ENCODE results near the gene PDE6A. TPM values are rescaled to one million over a fixed set of nuclear protein-coding genes. Genes with fewer than 3 reads are reported as not detected.

PDE6A gene
- total and polyA plus RNA-seq, 4 donors, result 0.06 TPM; not detected in 3

DNA sequence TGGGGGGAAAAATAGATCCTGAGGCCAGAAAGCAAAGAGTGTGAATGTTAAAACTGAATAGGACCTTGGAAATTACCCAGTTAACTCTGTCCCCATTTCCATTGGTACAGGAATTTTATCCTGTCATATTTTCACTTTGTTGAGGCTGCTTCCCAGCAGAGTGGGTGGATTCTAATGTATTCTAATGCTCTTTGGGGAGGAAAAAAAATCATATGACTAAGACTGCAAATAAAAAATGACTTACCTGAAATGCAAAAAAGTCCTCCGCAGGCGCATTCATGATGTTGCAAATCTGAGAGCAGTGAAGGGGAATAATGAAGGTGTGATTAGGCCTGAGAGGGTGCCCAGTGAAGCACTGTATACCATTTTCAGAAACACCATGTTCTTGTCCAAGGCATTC lies 41.2 kb downstream of the PDE6A start:
- Histone ChIP-seq H3K4me3 (ENCODE audit: low read depth in 1 of 3, low read length in 3 of 3) (no peak overlapping the region), H3K36me3 (ENCODE audit: control insufficient read depth in 4 of 4, insufficient read depth in 3 of 4, low read depth in 1 of 4, low read length in 3 of 4) (no peaks in the 10 kb centered on the region), H3K9ac (ENCODE audit: low read depth in 1 of 2, low read length in 2 of 2) (no peak overlapping the region), H3K27ac (ENCODE audit: low read depth in 1 of 2, low read length in 2 of 2) (no peak overlapping the region), H3K27me3 (ENCODE audit: control insufficient read depth in 4 of 4, insufficient read depth in 4 of 4, low read length in 3 of 4) (no peaks in the 10 kb centered on the region), H3K4me1 (ENCODE audit: control insufficient read depth in 4 of 4, insufficient read depth in 4 of 4, low read length in 3 of 4) (no peaks in the 10 kb centered on the region), H3K9me3 (ENCODE audit: control insufficient read depth in 4 of 4, low read length in 3 of 4) (no peaks in the 10 kb centered on the region)
- WGBS, result over 99% methylated on average over 2 of the region's 2 CpGs
- TF ChIP-seq GABPA (IDR thresholded peaks at IDR 0.05 in 1 of 2, conservative IDR thresholded peaks at IDR 0.05 in 1 of 2) (no peak), HNF4A (conservative IDR thresholded peaks at IDR 0.05) (no peak), RAD21 (IDR thresholded peaks at IDR 0.05) (no peak), NR2F2 (IDR thresholded peaks at IDR 0.05) (no peak), TAF1 (conservative IDR thresholded peaks at IDR 0.05) (no peak), HNF4G (IDR thresholded peaks at IDR 0.05) (no peak), FOXA1 (IDR thresholded peaks at IDR 0.05) (no peak), JUND (IDR thresholded peaks at IDR 0.05) (no peak), SP1 (IDR thresholded peaks at IDR 0.05) (no peak), YY1 (IDR thresholded peaks at IDR 0.05) (no peak)
- TF ChIP-seq, protein P1, sequence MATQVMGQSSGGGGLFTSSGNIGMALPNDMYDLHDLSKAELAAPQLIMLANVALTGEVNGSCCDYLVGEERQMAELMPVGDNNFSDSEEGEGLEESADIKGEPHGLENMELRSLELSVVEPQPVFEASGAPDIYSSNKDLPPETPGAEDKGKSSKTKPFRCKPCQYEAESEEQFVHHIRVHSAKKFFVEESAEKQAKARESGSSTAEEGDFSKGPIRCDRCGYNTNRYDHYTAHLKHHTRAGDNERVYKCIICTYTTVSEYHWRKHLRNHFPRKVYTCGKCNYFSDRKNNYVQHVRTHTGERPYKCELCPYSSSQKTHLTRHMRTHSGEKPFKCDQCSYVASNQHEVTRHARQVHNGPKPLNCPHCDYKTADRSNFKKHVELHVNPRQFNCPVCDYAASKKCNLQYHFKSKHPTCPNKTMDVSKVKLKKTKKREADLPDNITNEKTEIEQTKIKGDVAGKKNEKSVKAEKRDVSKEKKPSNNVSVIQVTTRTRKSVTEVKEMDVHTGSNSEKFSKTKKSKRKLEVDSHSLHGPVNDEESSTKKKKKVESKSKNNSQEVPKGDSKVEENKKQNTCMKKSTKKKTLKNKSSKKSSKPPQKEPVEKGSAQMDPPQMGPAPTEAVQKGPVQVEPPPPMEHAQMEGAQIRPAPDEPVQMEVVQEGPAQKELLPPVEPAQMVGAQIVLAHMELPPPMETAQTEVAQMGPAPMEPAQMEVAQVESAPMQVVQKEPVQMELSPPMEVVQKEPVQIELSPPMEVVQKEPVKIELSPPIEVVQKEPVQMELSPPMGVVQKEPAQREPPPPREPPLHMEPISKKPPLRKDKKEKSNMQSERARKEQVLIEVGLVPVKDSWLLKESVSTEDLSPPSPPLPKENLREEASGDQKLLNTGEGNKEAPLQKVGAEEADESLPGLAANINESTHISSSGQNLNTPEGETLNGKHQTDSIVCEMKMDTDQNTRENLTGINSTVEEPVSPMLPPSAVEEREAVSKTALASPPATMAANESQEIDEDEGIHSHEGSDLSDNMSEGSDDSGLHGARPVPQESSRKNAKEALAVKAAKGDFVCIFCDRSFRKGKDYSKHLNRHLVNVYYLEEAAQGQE (IDR thresholded peaks at IDR 0.05), result no peak
- TF ChIP-seq, protein P2, sequence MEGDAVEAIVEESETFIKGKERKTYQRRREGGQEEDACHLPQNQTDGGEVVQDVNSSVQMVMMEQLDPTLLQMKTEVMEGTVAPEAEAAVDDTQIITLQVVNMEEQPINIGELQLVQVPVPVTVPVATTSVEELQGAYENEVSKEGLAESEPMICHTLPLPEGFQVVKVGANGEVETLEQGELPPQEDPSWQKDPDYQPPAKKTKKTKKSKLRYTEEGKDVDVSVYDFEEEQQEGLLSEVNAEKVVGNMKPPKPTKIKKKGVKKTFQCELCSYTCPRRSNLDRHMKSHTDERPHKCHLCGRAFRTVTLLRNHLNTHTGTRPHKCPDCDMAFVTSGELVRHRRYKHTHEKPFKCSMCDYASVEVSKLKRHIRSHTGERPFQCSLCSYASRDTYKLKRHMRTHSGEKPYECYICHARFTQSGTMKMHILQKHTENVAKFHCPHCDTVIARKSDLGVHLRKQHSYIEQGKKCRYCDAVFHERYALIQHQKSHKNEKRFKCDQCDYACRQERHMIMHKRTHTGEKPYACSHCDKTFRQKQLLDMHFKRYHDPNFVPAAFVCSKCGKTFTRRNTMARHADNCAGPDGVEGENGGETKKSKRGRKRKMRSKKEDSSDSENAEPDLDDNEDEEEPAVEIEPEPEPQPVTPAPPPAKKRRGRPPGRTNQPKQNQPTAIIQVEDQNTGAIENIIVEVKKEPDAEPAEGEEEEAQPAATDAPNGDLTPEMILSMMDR (IDR thresholded peaks at IDR 0.05; ENCODE audit: low read depth, low read length, missing input control), result no peak
- TF ChIP-seq, protein P3, sequence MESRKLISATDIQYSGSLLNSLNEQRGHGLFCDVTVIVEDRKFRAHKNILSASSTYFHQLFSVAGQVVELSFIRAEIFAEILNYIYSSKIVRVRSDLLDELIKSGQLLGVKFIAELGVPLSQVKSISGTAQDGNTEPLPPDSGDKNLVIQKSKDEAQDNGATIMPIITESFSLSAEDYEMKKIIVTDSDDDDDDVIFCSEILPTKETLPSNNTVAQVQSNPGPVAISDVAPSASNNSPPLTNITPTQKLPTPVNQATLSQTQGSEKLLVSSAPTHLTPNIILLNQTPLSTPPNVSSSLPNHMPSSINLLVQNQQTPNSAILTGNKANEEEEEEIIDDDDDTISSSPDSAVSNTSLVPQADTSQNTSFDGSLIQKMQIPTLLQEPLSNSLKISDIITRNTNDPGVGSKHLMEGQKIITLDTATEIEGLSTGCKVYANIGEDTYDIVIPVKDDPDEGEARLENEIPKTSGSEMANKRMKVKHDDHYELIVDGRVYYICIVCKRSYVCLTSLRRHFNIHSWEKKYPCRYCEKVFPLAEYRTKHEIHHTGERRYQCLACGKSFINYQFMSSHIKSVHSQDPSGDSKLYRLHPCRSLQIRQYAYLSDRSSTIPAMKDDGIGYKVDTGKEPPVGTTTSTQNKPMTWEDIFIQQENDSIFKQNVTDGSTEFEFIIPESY (IDR thresholded peaks at IDR 0.05), result no peak
- TF ChIP-seq, protein P4, sequence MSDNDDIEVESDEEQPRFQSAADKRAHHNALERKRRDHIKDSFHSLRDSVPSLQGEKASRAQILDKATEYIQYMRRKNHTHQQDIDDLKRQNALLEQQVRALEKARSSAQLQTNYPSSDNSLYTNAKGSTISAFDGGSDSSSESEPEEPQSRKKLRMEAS (IDR thresholded peaks at IDR 0.05), result no peak
- DNase-seq (ENCODE audit: low spot score), result no peak

DNA sequence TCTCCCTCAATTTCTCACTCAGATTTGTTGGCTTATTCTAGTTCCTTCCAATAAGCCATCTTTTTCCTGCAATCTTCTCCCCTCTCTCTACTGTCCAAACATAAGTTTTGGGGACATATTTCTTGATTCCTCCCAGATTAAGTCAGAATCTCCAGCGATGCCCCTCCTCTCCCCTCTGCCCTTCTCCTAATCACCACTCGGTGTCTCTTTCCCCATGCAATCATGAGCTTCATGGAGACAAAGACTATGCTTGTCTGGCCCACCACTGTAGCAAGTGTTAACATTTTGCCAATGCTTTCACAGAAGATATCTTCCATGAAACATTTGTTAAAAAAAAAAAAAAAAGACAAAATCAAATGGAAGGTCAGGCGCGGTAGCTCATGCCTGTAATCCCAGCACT lies 42.4 kb downstream of the PDE6A start:
- Histone ChIP-seq H3K27ac (ENCODE audit: low read depth in 1 of 2, low read length in 2 of 2) (no peak overlapping the region), H3K9me3 (ENCODE audit: control insufficient read depth in 4 of 4, low read length in 3 of 4) (no peaks in the 10 kb centered on the region), H3K4me1 (ENCODE audit: control insufficient read depth in 4 of 4, insufficient read depth in 4 of 4, low read length in 3 of 4) (no peaks in the 10 kb centered on the region), H3K27me3 (ENCODE audit: control insufficient read depth in 4 of 4, insufficient read depth in 4 of 4, low read length in 3 of 4) (no peaks in the 10 kb centered on the region), H3K36me3 (ENCODE audit: control insufficient read depth in 4 of 4, insufficient read depth in 3 of 4, low read depth in 1 of 4, low read length in 3 of 4) (no peaks in the 10 kb centered on the region), H3K9ac (ENCODE audit: low read depth in 1 of 2, low read length in 2 of 2) (no peak overlapping the region), H3K4me3 (ENCODE audit: low read depth in 1 of 3, low read length in 3 of 3) (no peak overlapping the region)
- 82% methylated on average over 4 of the region's 4 CpGs for WGBS
- TF ChIP-seq SP1 (IDR thresholded peaks at IDR 0.05), result no peak
- TF ChIP-seq YY1 (IDR thresholded peaks at IDR 0.05), result no peak
- TF ChIP-seq, protein P2 (IDR thresholded peaks at IDR 0.05; ENCODE audit: low read depth, low read length, missing input control), result no peak
- TF ChIP-seq, protein P5, sequence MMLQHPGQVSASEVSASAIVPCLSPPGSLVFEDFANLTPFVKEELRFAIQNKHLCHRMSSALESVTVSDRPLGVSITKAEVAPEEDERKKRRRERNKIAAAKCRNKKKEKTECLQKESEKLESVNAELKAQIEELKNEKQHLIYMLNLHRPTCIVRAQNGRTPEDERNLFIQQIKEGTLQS (IDR thresholded peaks at IDR 0.05), result no peak
- TF ChIP-seq JUND (IDR thresholded peaks at IDR 0.05), result no peak
- no peak for DNase-seq (ENCODE audit: low spot score)

Measured in liver (tissue), 9 donors.